ENCODE measurements around the gene C1QTNF9B.
"Not testable (repeated sequence)": the region's sequence is repeated elsewhere in the genome, so short reads cannot be mapped to it uniquely, and the experiment has no call there.

- not testable (repeated sequence) for TF ChIP-seq CTCF (IDR thresholded peaks at IDR 0.05; ENCODE audit: low read depth, low read length, poor library complexity, severe bottlenecking); EZH2phosphoT487 (IDR thresholded peaks at IDR 0.05; ENCODE audit: borderline replicate concordance, low read length)
These were observed 15.9 kb downstream of the C1QTNF9B start for GRCh38 chr13:23881402-23881800.

Data from DOHH2 (cell line).